ENCODE data around the gene EXOC4. TPM values are rescaled to one million over a fixed set of nuclear protein-coding genes. Genes with fewer than 3 reads are reported as not detected.

EXOC4 gene
- total RNA-seq, 3 donors from 2014 or later: 63.9 to 90.2 (median 89.5) TPM

DNA sequence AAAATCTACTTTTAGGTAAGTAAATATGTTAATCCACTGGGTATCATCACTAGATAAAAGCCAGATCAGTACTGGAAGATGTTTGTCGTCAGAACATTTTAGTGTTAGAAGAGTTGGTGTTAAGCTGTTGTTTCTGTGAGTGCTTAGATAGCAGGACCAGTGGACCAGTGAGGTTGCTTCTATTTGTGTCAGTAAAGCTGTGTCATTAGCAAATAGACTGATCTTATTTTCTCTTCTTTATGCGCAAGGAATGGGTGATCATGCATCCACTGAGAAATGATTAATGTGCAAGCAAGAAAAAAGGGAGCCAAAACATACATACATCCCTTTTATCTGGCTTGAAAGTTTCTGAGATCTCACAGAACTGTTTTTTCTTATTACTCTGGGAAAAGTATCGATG, 42.6 kb downstream of the EXOC4 start:
- no peaks in the 10 kb centered on the region for H3K4me1 ChIP-seq (ENCODE audit: low read depth)
- DNase-seq (no peak), ATAC-seq (no peak)
- TF ChIP-seq, protein P1, sequence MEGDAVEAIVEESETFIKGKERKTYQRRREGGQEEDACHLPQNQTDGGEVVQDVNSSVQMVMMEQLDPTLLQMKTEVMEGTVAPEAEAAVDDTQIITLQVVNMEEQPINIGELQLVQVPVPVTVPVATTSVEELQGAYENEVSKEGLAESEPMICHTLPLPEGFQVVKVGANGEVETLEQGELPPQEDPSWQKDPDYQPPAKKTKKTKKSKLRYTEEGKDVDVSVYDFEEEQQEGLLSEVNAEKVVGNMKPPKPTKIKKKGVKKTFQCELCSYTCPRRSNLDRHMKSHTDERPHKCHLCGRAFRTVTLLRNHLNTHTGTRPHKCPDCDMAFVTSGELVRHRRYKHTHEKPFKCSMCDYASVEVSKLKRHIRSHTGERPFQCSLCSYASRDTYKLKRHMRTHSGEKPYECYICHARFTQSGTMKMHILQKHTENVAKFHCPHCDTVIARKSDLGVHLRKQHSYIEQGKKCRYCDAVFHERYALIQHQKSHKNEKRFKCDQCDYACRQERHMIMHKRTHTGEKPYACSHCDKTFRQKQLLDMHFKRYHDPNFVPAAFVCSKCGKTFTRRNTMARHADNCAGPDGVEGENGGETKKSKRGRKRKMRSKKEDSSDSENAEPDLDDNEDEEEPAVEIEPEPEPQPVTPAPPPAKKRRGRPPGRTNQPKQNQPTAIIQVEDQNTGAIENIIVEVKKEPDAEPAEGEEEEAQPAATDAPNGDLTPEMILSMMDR (IDR thresholded peaks at IDR 0.05): no peak
- no peak overlapping the region for H3K4me3 ChIP-seq
- H3K9me3 ChIP-seq: no peaks in the 10 kb centered on the region
- no peaks in the 10 kb centered on the region for H3K36me3 ChIP-seq (ENCODE audit: low read depth)
- intact Hi-C loops (cut with DNase I, micrococcal nuclease): no loop called here

DNA sequence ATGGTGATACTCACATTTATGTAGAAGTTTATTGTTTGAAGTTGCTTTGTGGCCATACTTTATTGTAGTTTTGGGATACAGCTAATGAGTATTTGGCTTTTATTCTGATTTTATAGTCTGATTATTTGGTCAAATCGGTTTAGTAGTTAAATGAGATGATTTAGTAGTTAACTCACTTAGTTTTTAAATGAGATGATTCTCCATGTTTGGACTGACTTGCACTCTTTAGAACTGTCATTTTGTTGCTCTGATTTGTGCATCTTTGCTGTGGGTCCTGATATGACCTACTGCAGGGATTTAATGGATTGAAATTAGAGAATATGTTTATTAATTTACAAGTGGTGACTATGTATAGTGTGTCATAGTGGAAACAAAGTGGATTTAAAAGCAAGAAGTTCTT, 44.2 kb downstream of the EXOC4 start:
- intact Hi-C loops (cut with DNase I, micrococcal nuclease): no loop called here
- DNase-seq (no peak), ATAC-seq (no peak)
- Histone ChIP-seq H3K4me1 (ENCODE audit: low read depth) (no peaks in the 10 kb centered on the region), H3K36me3 (ENCODE audit: low read depth) (no peaks in the 10 kb centered on the region), H3K9me3 (no peaks in the 10 kb centered on the region), H3K4me3 (no peak overlapping the region)
- TF ChIP-seq, protein P1 (IDR thresholded peaks at IDR 0.05): no peak

DNA sequence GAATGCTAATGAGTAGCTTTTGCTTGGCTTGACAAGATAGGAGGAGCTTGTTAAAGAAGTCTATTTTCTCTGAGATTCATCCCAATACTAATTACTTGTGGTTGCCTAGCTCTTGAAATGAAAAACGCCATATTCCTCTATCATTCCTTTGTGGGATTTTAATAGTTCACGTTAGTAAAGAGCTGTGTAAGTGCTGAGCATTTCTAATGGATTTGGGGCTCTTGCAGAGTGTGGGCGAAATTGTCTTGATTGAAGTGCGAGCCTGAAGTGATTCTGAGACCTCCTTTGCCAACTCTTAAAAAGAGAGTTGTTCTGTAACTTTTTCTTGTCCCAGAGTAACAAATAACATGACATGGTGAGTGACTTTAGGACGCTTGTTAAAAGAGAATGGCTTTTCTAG, 45.2 kb downstream of the EXOC4 start:
- no peaks in the 10 kb centered on the region for H3K4me1 ChIP-seq (ENCODE audit: low read depth)
- ATAC-seq: no peak
- no peaks in the 10 kb centered on the region for H3K36me3 ChIP-seq (ENCODE audit: low read depth)
- no peak overlapping the region for H3K4me3 ChIP-seq
- TF ChIP-seq, protein P1 (IDR thresholded peaks at IDR 0.05): no peak
- no peak for DNase-seq
- intact Hi-C loops (cut with DNase I, micrococcal nuclease): no loop called here
- no peaks in the 10 kb centered on the region for H3K9me3 ChIP-seq

DNA sequence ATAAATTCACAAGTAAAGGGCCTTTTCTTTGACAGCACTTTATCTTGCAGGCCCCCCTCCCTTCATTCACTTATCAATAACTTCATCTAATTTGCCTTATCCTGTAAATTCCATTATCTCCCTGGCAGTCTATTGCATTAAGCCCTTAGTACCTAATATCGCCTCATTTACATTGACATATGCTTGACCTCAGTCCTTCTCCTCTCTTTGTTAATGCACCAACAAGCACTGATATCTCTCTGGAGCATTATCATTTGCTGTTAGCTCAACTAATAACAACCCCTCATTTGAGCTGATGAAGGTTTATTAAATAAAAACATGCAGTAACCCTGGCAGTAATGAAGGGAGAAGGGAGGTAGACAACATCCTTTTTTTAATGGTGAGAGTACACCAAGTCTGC, 46.8 kb downstream of the EXOC4 start:
- Histone ChIP-seq H3K4me1 (ENCODE audit: low read depth) (no peaks in the 10 kb centered on the region), H3K9me3 (no peaks in the 10 kb centered on the region), H3K4me3 (no peak overlapping the region), H3K36me3 (ENCODE audit: low read depth) (no peaks in the 10 kb centered on the region)
- no peak for ATAC-seq
- no peak for DNase-seq
- intact Hi-C loops (cut with DNase I, micrococcal nuclease): no loop called here
- TF ChIP-seq, protein P1 (IDR thresholded peaks at IDR 0.05): no peak

DNA sequence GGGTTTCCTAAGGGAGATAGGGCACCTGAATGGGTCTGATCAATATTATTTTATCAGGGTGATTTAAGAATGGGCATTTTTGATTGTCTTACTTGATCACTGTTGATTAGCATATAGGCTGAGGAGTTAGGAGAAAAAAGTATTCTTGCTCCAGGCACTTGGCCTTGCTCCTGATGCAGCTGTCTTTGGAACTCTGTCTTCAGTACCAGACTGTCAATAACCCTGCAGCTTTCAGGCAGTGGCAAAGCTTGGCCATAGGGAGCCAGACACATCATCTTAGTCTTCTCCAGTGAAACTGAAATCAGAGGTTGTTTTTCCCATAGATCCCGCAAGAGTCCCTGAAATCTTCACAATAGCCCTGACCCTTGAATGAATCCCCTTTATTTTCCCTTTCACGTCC, 47.2 kb downstream of the EXOC4 start:
- H3K4me1 ChIP-seq (ENCODE audit: low read depth): no peaks in the 10 kb centered on the region
- no peak for ATAC-seq
- no peaks in the 10 kb centered on the region for H3K9me3 ChIP-seq
- intact Hi-C loops (cut with DNase I, micrococcal nuclease): no loop called here
- TF ChIP-seq, protein P1 (IDR thresholded peaks at IDR 0.05): no peak
- no peak overlapping the region for H3K4me3 ChIP-seq
- DNase-seq: no peak
- H3K36me3 ChIP-seq (ENCODE audit: low read depth): no peaks in the 10 kb centered on the region

DNA sequence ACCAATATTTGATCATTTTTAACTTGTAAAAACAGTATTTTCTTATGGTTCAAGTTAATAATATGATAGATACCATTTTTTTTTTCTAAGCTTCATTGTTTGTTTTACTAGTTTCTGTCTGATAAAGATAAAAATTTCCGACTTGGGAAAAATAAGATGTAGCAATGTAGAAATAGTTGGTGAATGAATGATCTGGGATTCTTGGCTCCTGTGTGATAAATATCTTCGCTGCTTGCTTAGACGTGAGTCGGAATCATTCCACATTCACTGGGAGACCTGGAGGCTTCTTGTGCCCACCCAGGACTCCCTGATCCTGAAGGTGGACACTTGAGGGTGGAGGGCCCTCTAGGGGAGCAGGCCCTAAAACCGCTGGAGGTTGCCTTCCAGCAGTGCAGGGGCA, 47.9 kb downstream of the EXOC4 start:
- intact Hi-C loops (cut with DNase I, micrococcal nuclease): no loop called here
- ATAC-seq (no peak), DNase-seq (no peak)
- TF ChIP-seq, protein P1 (IDR thresholded peaks at IDR 0.05): no peak
- no peaks in the 10 kb centered on the region for H3K9me3 ChIP-seq
- no peaks in the 10 kb centered on the region for H3K4me1 ChIP-seq (ENCODE audit: low read depth)
- no peaks in the 10 kb centered on the region for H3K36me3 ChIP-seq (ENCODE audit: low read depth)
- no peak overlapping the region for H3K4me3 ChIP-seq

All from mucosa of descending colon (tissue), 3 donors.